Measurements from ENCODE around the gene LAMTOR3. TPM values are rescaled to one million over a fixed set of nuclear protein-coding genes. Genes with fewer than 3 reads are reported as not detected.

The LAMTOR3 gene
- total RNA-seq, 4 donors from 2014 or later = 36.0 to 61.0 (median 49.9) TPM

- Histone ChIP-seq H3K27ac (no peak overlapping the region), H3K36me3 (peaks cover 0 to 39% (median 0%) of the 10 kb centered on the region in 3 donors), H3K9me3 (no peaks in the 10 kb centered on the region), H3K27me3 (no peaks in the 10 kb centered on the region), H3K4me3 (no peak overlapping the region), H3K4me1 (no peaks in the 10 kb centered on the region)
- WGBS, 2 donors = 58 to 60% methylated on average over 2 of the region's 2 CpGs
- TF ChIP-seq POLR2A (IDR thresholded peaks at IDR 0.05) = no peak
- no peak for TF ChIP-seq CTCF (IDR thresholded peaks at IDR 0.05)
- DNase-seq = no peak
- intact Hi-C loops (cut with DNase I) = no loop called here
These were observed 48.3 kb downstream of the LAMTOR3 start for GRCh38 chr4:99845708-99846469.

- 92 to 100% methylated on average over 1 of the region's 1 CpG for WGBS, 2 donors
- TF ChIP-seq POLR2A (IDR thresholded peaks at IDR 0.05) (no peak), CTCF (IDR thresholded peaks at IDR 0.05) (no peak)
- no peak overlapping the region for H3K4me3 ChIP-seq
- H3K36me3 ChIP-seq = peaks cover 0 to 45% (median 0%) of the 10 kb centered on the region in 3 donors
- no peak overlapping the region for H3K27ac ChIP-seq
- intact Hi-C loops (cut with DNase I) = no loop called here
- DNase-seq = no peak
- no peaks in the 10 kb centered on the region for H3K9me3 ChIP-seq
- H3K27me3 ChIP-seq = no peaks in the 10 kb centered on the region
- H3K4me1 ChIP-seq = no peaks in the 10 kb centered on the region
These were observed 49.0 kb downstream of the LAMTOR3 start for GRCh38 chr4:99845179-99845578.

GRCh38 chr4:99844048-99844447 lies 50.2 kb downstream of the LAMTOR3 start:
- H3K4me3 ChIP-seq = no peak overlapping the region
- H3K36me3 ChIP-seq = peaks cover 0 to 43% (median 0%) of the 10 kb centered on the region in 3 donors
- WGBS, 2 donors = 78 to 84% methylated on average over 7 of the region's 7 CpGs
- no peak for TF ChIP-seq CTCF (IDR thresholded peaks at IDR 0.05)
- no peak for TF ChIP-seq POLR2A (IDR thresholded peaks at IDR 0.05)
- intact Hi-C loops (cut with DNase I) = no loop called here
- no peaks in the 10 kb centered on the region for H3K9me3 ChIP-seq
- H3K4me1 ChIP-seq = no peaks in the 10 kb centered on the region
- DNase-seq = no peak
- no peak overlapping the region for H3K27ac ChIP-seq
- H3K27me3 ChIP-seq = no peaks in the 10 kb centered on the region

GRCh38 chr4:99843413-99843812 lies 50.8 kb downstream of the LAMTOR3 start:
- H3K4me1 ChIP-seq = peaks cover 0 to 5% (median 0%) of the 10 kb centered on the region in 3 donors
- no peak for TF ChIP-seq POLR2A (IDR thresholded peaks at IDR 0.05)
- no peak for TF ChIP-seq CTCF (IDR thresholded peaks at IDR 0.05)
- intact Hi-C loops (cut with DNase I) = no loop called here
- DNase-seq = no peak
- H3K27me3 ChIP-seq = no peaks in the 10 kb centered on the region
- no peaks in the 10 kb centered on the region for H3K9me3 ChIP-seq
- H3K27ac ChIP-seq = no peak overlapping the region
- peaks cover 0 to 42% (median 0%) of the 10 kb centered on the region in 3 donors for H3K36me3 ChIP-seq
- H3K4me3 ChIP-seq = no peak overlapping the region

- H3K4me3 ChIP-seq = no peak overlapping the region
These were observed 53.1 kb downstream of the LAMTOR3 start for GRCh38 chr4:99841129-99841528.

More at GRCh38 chr4:99841129-99841528, 53.1 kb downstream of the LAMTOR3 start:
- Histone ChIP-seq H3K4me1 (peaks cover 0 to 8% (median 0%) of the 10 kb centered on the region in 3 donors), H3K27ac (no peak overlapping the region), H3K27me3 (no peaks in the 10 kb centered on the region), H3K36me3 (peaks cover 0 to 58% (median 5%) of the 10 kb centered on the region in 3 donors), H3K9me3 (no peaks in the 10 kb centered on the region)
- DNase-seq = no peak
- WGBS, 2 donors = 84 to 91% methylated on average over 4 of the region's 4 CpGs
- intact Hi-C loops (cut with DNase I) = no loop called here
- no peak for TF ChIP-seq POLR2A (IDR thresholded peaks at IDR 0.05)
- no peak for TF ChIP-seq CTCF (IDR thresholded peaks at IDR 0.05)
